ENCODE results near the gene RNF169. TPM values are rescaled to one million over a fixed set of nuclear protein-coding genes. Genes with fewer than 3 reads are reported as not detected.
A peak's percentile ranks its signal among the peaks of the same experiment; 100 is the strongest.

RNF169 gene
- total and polyA plus RNA-seq, 2 of the 13 experiments (the other 11 are each of a cell fraction or from before 2014, with no cell fraction given): 5.3 to 14.2 TPM

- Histone ChIP-seq H3K79me2 (ENCODE audit: insufficient read depth, low read length) (peaks cover 47% of the 10 kb centered on the region), H3K4me2 (ENCODE audit: low read depth, low read length) (peak overlapping the region; percentile 32)
- no TSS peak for BruUV-seq (replicated peaks)
- TF ChIP-seq ZC3H13 (CRISPR knock-in tag; IDR thresholded peaks at IDR 0.05) (no peak), GATAD2A (CRISPR knock-in tag; IDR thresholded peaks at IDR 0.05) (no peak), HOXA9 (CRISPR knock-in tag; IDR thresholded peaks at IDR 0.05; ENCODE audit: borderline replicate concordance) (no peak), KLF6 (CRISPR knock-in tag; IDR thresholded peaks at IDR 0.05) (no peak), HNF4A (CRISPR knock-in tag; IDR thresholded peaks at IDR 0.05) (peak; percentile 58), KLF12 (CRISPR knock-in tag; IDR thresholded peaks at IDR 0.05; ENCODE audit: borderline replicate concordance) (no peak), ZNF12 (CRISPR knock-in tag; IDR thresholded peaks at IDR 0.05) (no peak), ZBTB37 (CRISPR knock-in tag; IDR thresholded peaks at IDR 0.05) (no peak), ISX (CRISPR knock-in tag; conservative IDR thresholded peaks at IDR 0.05) (no peak), ZNF253 (CRISPR knock-in tag; IDR thresholded peaks at IDR 0.05; ENCODE audit: borderline replicate concordance) (no peak), TCF12 (IDR thresholded peaks at IDR 0.05) (no peak), TCF12 (CRISPR knock-in tag; IDR thresholded peaks at IDR 0.05) (no peak), ATAD3A (CRISPR knock-in tag; IDR thresholded peaks at IDR 0.05) (no peak), ARNT (IDR thresholded peaks at IDR 0.05) (no peak), ZNF263 (CRISPR knock-in tag; IDR thresholded peaks at IDR 0.05) (no peak), ZNF556 (CRISPR knock-in tag; IDR thresholded peaks at IDR 0.05; ENCODE audit: borderline replicate concordance) (no peak), RBM22 (optimal IDR thresholded peaks at IDR 0.05; ENCODE audit: low read length) (no peak), RNF2 (conservative IDR thresholded peaks at IDR 0.05; ENCODE audit: low read depth) (no peak), TCF7 (IDR thresholded peaks at IDR 0.05; ENCODE audit: low read depth) (no peak), ZNF572 (CRISPR knock-in tag; IDR thresholded peaks at IDR 0.05) (no peak), ZNF530 (CRISPR knock-in tag; IDR thresholded peaks at IDR 0.05; ENCODE audit: low read depth) (no peak), SUZ12 (IDR thresholded peaks at IDR 0.05; ENCODE audit: low read depth, low read length) (no peak), TBP (CRISPR knock-in tag; IDR thresholded peaks at IDR 0.05) (no peak)
- TF ChIP-seq, protein P1, sequence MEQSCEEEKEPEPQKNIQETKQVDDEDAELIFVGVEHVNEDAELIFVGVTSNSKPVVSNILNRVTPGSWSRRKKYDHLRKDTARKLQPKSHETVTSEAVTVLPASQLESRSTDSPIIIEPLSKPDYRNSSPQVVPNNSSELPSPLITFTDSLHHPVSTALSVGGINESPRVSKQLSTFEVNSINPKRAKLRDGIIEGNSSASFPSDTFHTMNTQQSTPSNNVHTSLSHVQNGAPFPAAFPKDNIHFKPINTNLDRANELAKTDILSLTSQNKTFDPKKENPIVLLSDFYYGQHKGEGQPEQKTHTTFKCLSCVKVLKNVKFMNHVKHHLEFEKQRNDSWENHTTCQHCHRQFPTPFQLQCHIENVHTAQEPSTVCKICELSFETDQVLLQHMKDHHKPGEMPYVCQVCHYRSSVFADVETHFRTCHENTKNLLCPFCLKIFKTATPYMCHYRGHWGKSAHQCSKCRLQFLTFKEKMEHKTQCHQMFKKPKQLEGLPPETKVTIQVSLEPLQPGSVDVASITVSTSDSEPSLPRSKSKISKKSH (CRISPR knock-in tag; IDR thresholded peaks at IDR 0.05; ENCODE audit: borderline replicate concordance): no peak
Measured at GRCh38 chr11:74756571-74756970, 7.9 kb downstream of the RNF169 start.

More at GRCh38 chr11:74756571-74756970, 7.9 kb downstream of the RNF169 start:
- no peak overlapping the region for H3K9ac ChIP-seq (ENCODE audit: insufficient read depth, low read depth, low read length)
- no peak for FAIRE-seq
- H3K4me1 ChIP-seq (ENCODE audit: insufficient read depth, low read length): peaks cover 39% of the 10 kb centered on the region
- H3K27ac ChIP-seq (ENCODE audit: extremely low read length, insufficient read depth, low read length): no peak overlapping the region
- peaks cover 31% of the 10 kb centered on the region for H4K20me1 ChIP-seq (ENCODE audit: insufficient read depth, low read length)
- no peaks in the 10 kb centered on the region for H3K27me3 ChIP-seq (ENCODE audit: control insufficient read depth in 1 of 2, insufficient read depth in 2 of 2, low read length in 2 of 2)
- POLR2A ChIA-PET: no interaction called here
- CTCF ChIA-PET (ENCODE audit: low intra/inter-chr PET ratio, low total read pairs): no interaction called here
- intact Hi-C loops (cut with micrococcal nuclease; ENCODE audit: unreplicated experiment): no loop called here
- peak; percentile 86 for ATAC-seq
- in situ Hi-C loops (cut with HindIII; ENCODE audit: extremely low pct_ligation_motif_present, low pct_unique_long_range_greater_than_20kb): no loop called here
- 28% methylated on average over 1 of the region's 1 CpG for WGBS (ENCODE audit: low lambda C conversion rate)
- no peaks in the 10 kb centered on the region for H3K9me3 ChIP-seq (ENCODE audit: low read length)
- H3K36me3 ChIP-seq (replicated peaks in 1 of 2; ENCODE audit: control insufficient read depth in 1 of 2, insufficient read depth in 2 of 2, low read length in 2 of 2): no peaks in the 10 kb centered on the region
- H2AFZ ChIP-seq (ENCODE audit: low read length): no peak overlapping the region
- H3K4me3 ChIP-seq (replicated peaks in 1 of 3; ENCODE audit: insufficient read depth in 1 of 3, low read depth in 2 of 3, low read length in 3 of 3): no peak overlapping the region
- DNase-seq (ENCODE audit: low spot score): peak; percentile 53

Data from HepG2 (cell line).